SU-DHL-6 (cell line): Measurements from ENCODE around the gene UBE2E3.

Experiments used
- H2AFZ ChIP-seq: fragments of 200-600 bp; sonication (generic); 2 replicates; pipeline ENCODE4 v1.6.1; 2014; ENCODE audit warnings: low read depth, mild to moderate bottlenecking, moderate library complexity, mixed read lengths, antibody characterized with exemption, low read length; ENCODE audit not compliant: severe bottlenecking
- H3F3A ChIP-seq: fragments of 200-600 bp; shearing (Covaris generic); 2 replicates; pipeline ENCODE4 v1.6.0; 2016; ENCODE audit warnings: antibody characterized with exemption, mild to moderate bottlenecking; ENCODE audit not compliant: insufficient read depth
- H3K27ac ChIP-seq: fragments of 200-600 bp; sonication (generic); 2 replicates; pipeline ENCODE4 v1.5.1; 2016; ENCODE audit warnings: low read depth, mild to moderate bottlenecking, low read length, moderate library complexity, mixed read lengths
- H3K27me3 ChIP-seq: fragments of 200-600 bp; sonication (generic), shearing (Covaris generic); 2 replicates; pipeline ENCODE4 v1.6.0; 2014; ENCODE audit warnings: mild to moderate bottlenecking, low read length
- H3K36me3 ChIP-seq: fragments of 200-600 bp; sonication (generic); 2 replicates; pipeline ENCODE4 v1.6.1; 2014; ENCODE audit warnings: mild to moderate bottlenecking, low read length, mixed read lengths
- H3K4me2 ChIP-seq: fragments of 300-600, 200-600 bp; shearing (Covaris generic), sonication (generic); 2 replicates; pipeline ENCODE4 v1.6.0; 2014; ENCODE audit warnings: low read length, low read depth, mild to moderate bottlenecking; ENCODE audit not compliant: poor library complexity, severe bottlenecking
- H3K4me3 ChIP-seq: fragments of 200-600 bp; sonication (generic); 2 replicates; pipeline ENCODE4 v1.5.1; 2014; ENCODE audit warnings: antibody characterized with exemption, low read length, mild to moderate bottlenecking, mixed read lengths; ENCODE audit not compliant: insufficient read depth, poor library complexity, severe bottlenecking
- H3K79me2 ChIP-seq: fragments of 200-600 bp; sonication (generic); 2 replicates; pipeline ENCODE4 v1.6.1; 2014; ENCODE audit warnings: mild to moderate bottlenecking, low read length, moderate library complexity; ENCODE audit not compliant: insufficient read depth
- H3K9ac ChIP-seq: fragments of 200-600 bp; sonication (generic); 2 replicates; pipeline ENCODE4 v1.7.0; 2014; ENCODE audit warnings: mild to moderate bottlenecking, low read length
- H3K9me2 ChIP-seq: fragments of 200-600 bp; sonication (generic); replicated peaks from 2 replicates; pipeline ENCODE4 v1.6.1; 2014; ENCODE audit warnings: low read length; ENCODE audit not compliant: insufficient read depth
- H3K9me3 ChIP-seq: fragments of 200-600 bp; sonication (generic); 2 replicates; pipeline ENCODE4 v1.6.1; 2014; ENCODE audit warnings: low read length, mixed read lengths; ENCODE audit not compliant: insufficient read depth
- H4K20me1 ChIP-seq: fragments of 200-600 bp; sonication (generic); 2 replicates; pipeline ENCODE4 v1.6.1; 2014; ENCODE audit warnings: low read depth, mild to moderate bottlenecking, antibody characterized with exemption, low read length, moderate library complexity, mixed read lengths
- EZH2phosphoT487 ChIP-seq: fragments of 200-600 bp; sonication (generic), shearing (Covaris generic); conservative IDR thresholded peaks from 2 replicates; pipeline ENCODE4 v1.6.1; 2018; ENCODE audit warnings: mild to moderate bottlenecking, antibody characterized with exemption, low read length, moderate library complexity, mixed read lengths
- TF ChIP-seq, protein P1 (sequence below): fragments of 200-600 bp; sonication (generic); IDR thresholded peaks from one replicate; pipeline ENCODE4 v1.5.1; 2017; ENCODE audit warnings: antibody characterized with exemption, mild to moderate bottlenecking, low read length, moderate library complexity; ENCODE audit not compliant: insufficient read depth, poor library complexity, severe bottlenecking

UBE2E3 gene

DNA sequence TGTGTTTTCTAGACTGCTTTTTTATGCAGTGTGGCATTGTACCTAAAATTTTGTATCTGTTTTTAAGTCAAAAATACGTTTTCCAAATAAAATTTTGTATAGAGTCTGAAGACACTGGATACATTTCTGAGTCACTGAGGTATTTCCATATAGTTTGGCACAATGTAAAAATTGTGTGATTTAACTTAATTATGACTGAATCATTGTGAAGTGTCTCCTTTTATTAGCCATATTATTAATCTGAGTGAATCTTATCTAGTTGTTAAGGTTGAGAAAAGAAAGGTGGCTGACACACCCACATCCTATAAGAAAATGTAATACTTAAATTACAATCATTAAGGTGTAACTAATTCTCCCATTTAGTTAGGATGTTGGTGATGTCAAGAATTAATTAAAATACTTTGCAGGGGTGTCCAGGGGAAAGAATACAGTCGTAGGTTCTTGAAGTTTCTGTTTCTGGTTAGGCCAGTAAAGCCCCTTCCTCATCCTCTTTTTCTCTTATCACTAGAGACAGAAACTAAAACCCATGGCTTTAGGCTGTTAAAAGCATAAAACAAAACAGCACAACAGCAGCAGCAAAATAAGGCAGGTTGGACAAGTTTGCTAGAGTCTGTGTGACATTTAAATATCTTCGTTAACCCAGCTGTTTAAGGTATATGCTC is 71.6 kb downstream of the UBE2E3 start:
- H4K20me1 ChIP-seq: no peaks in the 10 kb centered on the region
- H3K36me3 ChIP-seq: no peaks in the 10 kb centered on the region
- H3K9ac ChIP-seq: no peak overlapping the region
- H3K4me3 ChIP-seq: no peak overlapping the region
- H3K4me2 ChIP-seq: no peak overlapping the region
- no peaks in the 10 kb centered on the region for H3K9me2 ChIP-seq
- no peak overlapping the region for H3K27ac ChIP-seq
- no peaks in the 10 kb centered on the region for H3K27me3 ChIP-seq
- H3K79me2 ChIP-seq: 0 out of 2 replicates have a peak, but pooled peaks cover 3% of the 10 kb centered on the region
- no peaks in the 10 kb centered on the region for H3K9me3 ChIP-seq
- no peak overlapping the region for H2AFZ ChIP-seq
- no peak for TF ChIP-seq EZH2phosphoT487
- TF ChIP-seq, protein P1, sequence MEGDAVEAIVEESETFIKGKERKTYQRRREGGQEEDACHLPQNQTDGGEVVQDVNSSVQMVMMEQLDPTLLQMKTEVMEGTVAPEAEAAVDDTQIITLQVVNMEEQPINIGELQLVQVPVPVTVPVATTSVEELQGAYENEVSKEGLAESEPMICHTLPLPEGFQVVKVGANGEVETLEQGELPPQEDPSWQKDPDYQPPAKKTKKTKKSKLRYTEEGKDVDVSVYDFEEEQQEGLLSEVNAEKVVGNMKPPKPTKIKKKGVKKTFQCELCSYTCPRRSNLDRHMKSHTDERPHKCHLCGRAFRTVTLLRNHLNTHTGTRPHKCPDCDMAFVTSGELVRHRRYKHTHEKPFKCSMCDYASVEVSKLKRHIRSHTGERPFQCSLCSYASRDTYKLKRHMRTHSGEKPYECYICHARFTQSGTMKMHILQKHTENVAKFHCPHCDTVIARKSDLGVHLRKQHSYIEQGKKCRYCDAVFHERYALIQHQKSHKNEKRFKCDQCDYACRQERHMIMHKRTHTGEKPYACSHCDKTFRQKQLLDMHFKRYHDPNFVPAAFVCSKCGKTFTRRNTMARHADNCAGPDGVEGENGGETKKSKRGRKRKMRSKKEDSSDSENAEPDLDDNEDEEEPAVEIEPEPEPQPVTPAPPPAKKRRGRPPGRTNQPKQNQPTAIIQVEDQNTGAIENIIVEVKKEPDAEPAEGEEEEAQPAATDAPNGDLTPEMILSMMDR: no peak
- H3F3A ChIP-seq: no peaks in the 10 kb centered on the region

DNA sequence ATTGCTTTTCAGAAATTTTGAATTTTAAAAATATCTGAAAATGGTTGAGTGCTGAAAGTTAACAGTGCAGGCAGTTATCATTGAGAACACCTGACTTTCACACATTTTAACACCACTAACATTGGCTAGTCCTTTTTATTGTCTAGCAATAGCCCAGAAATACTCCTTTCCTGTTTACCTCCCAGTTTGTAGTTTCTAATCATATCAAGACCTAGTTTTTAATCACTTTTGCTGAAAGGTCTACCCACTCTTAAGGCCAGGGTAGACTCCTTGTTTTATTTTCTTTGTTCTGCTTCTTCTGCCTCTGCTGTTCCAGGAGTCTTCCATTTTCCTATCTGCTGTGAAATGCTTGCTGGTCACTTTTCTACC is 72.1 kb downstream of the UBE2E3 start:
- Histone ChIP-seq H3K9me2 (no peaks in the 10 kb centered on the region), H3K9ac (no peak overlapping the region), H3K27me3 (no peaks in the 10 kb centered on the region), H3K4me3 (no peak overlapping the region), H3K36me3 (no peaks in the 10 kb centered on the region), H3F3A (no peaks in the 10 kb centered on the region), H4K20me1 (no peaks in the 10 kb centered on the region), H3K4me2 (no peak overlapping the region), H3K27ac (no peak overlapping the region), H2AFZ (no peak overlapping the region), H3K79me2 (0 out of 2 replicates have a peak, but pooled peaks cover 3% of the 10 kb centered on the region), H3K9me3 (no peaks in the 10 kb centered on the region)
- no peak for TF ChIP-seq EZH2phosphoT487
- TF ChIP-seq, protein P1: no peak

DNA sequence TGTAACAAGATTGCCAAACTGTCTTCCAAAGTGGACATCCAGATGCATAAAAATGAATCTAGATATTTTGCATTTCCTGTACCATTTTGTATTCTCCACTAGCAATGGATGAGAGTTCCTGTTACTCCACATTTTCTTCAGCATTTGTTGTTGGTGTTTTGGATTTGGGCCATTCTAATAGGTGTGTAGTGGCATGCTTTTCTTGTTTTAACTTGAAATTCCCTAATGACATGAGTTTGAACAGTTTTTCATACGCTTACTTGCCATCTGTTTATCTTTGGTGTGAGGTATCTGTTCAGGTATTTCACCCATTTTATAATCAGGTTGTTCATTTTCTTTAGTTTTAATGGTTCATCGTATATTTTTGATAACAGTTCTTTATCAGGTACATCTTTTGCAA is 73.9 kb downstream of the UBE2E3 start:
- H3F3A ChIP-seq: peaks cover 7% of the 10 kb centered on the region; the same call in 1 of the 2 replicates
- H3K79me2 ChIP-seq: 0 out of 2 replicates have a peak, but pooled peaks cover 3% of the 10 kb centered on the region
- TF ChIP-seq EZH2phosphoT487: no peak
- TF ChIP-seq, protein P1: no peak
- H3K9ac ChIP-seq: no peak overlapping the region
- H3K27me3 ChIP-seq: no peaks in the 10 kb centered on the region
- no peaks in the 10 kb centered on the region for H4K20me1 ChIP-seq
- H3K9me3 ChIP-seq: no peaks in the 10 kb centered on the region
- H3K36me3 ChIP-seq: peaks cover 4% of the 10 kb centered on the region; the same call in 1 of the 2 replicates
- no peak overlapping the region for H3K27ac ChIP-seq
- H3K9me2 ChIP-seq: no peaks in the 10 kb centered on the region
- H3K4me2 ChIP-seq: no peak overlapping the region
- no peak overlapping the region for H2AFZ ChIP-seq
- H3K4me3 ChIP-seq: no peak overlapping the region
